Pancreas (tissue), 10 donors: ENCODE results near the gene CCDC89. TPM values are rescaled to one million over a fixed set of nuclear protein-coding genes. Genes with fewer than 3 reads are reported as not detected.
"Not testable (repeated sequence)": the region's sequence is repeated elsewhere in the genome, so short reads cannot be mapped to it uniquely, and the experiment has no call there.

Experiments
- ATAC-seq, 4 donors: fragments of 200-7000 bp; cut with Tn5 transposase; one replicate each; pipeline versions ENCODE4 v1.8.0 to v1.9.1; 2020; ENCODE audit warnings: mild to moderate bottlenecking in 4 of 4, moderate library complexity in 4 of 4
- DNase-seq, 6 donors: peaks; one replicate each; pipeline ENCODE4 v3.0.0-alpha.2; 2020
- FAIRE-seq: peaks from 2 replicates; lab custom pipeline; 2012; peaks lifted over from hg19 to GRCh38; lab: Jason Lieb, UNC
- H3K27ac ChIP-seq, 4 donors: fragments of 200-600 bp; sonication (generic); 1 replicate in 3 of 4; 2 replicates in 1 of 4; pipeline versions ENCODE4 v1.5.0 to v1.8.0; 2020
- H3K27me3 ChIP-seq, 4 donors: fragments of 200-600 bp; one replicate each; pipeline ENCODE4 v1.8.0; 2021
- H3K36me3 ChIP-seq, 3 donors: fragments of 200-600 bp; sonication (generic) in 1 of 3; one replicate each; pipeline versions ENCODE4 v1.5.0 to v1.8.0; 2020 to 2021
- H3K4me1 ChIP-seq, 3 donors: fragments of 200-600 bp; one replicate each; pipeline ENCODE4 v1.8.0; 2021
- H3K4me3 ChIP-seq, 4 donors: fragments of 200-600 bp; sonication (generic) in 2 of 4; one replicate each; pipeline versions ENCODE4 v1.5.0 to v1.8.0; 2020 to 2021
- H3K9me3 ChIP-seq, 4 donors: fragments of 200-600 bp; one replicate each; pipeline ENCODE4 v1.8.0; 2021
- CTCF ChIP-seq, 4 donors: fragments of 200-600 bp; sonication (generic) in 3 of 4; IDR thresholded peaks; one replicate each; pipeline versions ENCODE4 v1.5.0 to v1.8.0; 2021; ENCODE audit warnings: antibody characterized with exemption in 4 of 4
- WGBS, 2 donors: extraction: QIAGEN DNeasy Blood & Tissue Kit; methylation state at CpG; one replicate each; pipeline ENCODE4 v1.1.7; 2013; 5-methylcytosine and 5-hydroxymethylcytosine counted together
- intact Hi-C, 3 donors: fragments of 100-400 bp; cut with DNase I; formaldehyde crosslinking; loops; one replicate each; pipeline versions ENCODE4 v1.11.1 to v1.14.2; 2022
- polyA plus RNA-seq, 2 donors: library from polyadenylated mRNA; stranded (reverse); fragments of 200-250 nt; gene quantifications; one replicate each; pipeline ENCODE4 v1.2.3, GENCODE V29; 2013
- total RNA-seq, 6 donors: library from RNA; stranded (reverse); fragmentation: NEBNext Ultra II Directional in 4 of 6; extraction: Animal tissue kit (Norgen Biotek cat#: 25700) in 4 of 6; gene quantifications; one replicate each; pipeline versions ENCODE4 v1.2.1 to v1.2.4, GENCODE V29; 2021 to 2023
- donor health status: healthy with polysubstance abuse.
- donor health status: DM: no; HTN: no; CAD: no; lungs with moderate emphysema.
- donor health status: DM: no; HTN: no; CAD: no.
- donor health status: control.
- donor health status: control.
- donor health status: Bipolar disorder and iron deficiency.
- donor health status: DM: yes; HTN: yes; CAD: no.
- donor health status: DM: no; HTN: no; CAD: no.
- donor health status: DM: no; HTN: no; CAD: no.
- donor health status: DM: yes; HTN: yes; CAD: no.

The CCDC89 gene
- total and polyA plus RNA-seq, 8 donors, result 0.11 to 0.62 (median 0.21) TPM; not detected in 4

- Histone ChIP-seq H3K36me3 (no peaks in the 10 kb centered on the region), H3K9me3 (no peaks in the 10 kb centered on the region), H3K4me3 (no peak overlapping the region), H3K4me1 (no peaks in the 10 kb centered on the region), H3K27ac (no peak overlapping the region), H3K27me3 (no peaks in the 10 kb centered on the region)
- no peak for TF ChIP-seq CTCF (IDR thresholded peaks at IDR 0.05)
- intact Hi-C loops, result no loop called here
- ATAC-seq (no peak), FAIRE-seq (no peak), DNase-seq (no peak)
- 84 to 94% methylated on average over 8 of the region's 8 CpGs for WGBS, 2 donors
Observed at GRCh38 chr11:85672105-85672902, 13.7 kb downstream of the CCDC89 start.

- ATAC-seq, H3K36me3 ChIP-seq, intact Hi-C loops, DNase-seq, H3K4me1 ChIP-seq, FAIRE-seq, H3K4me3 ChIP-seq, H3K27ac ChIP-seq, H3K27me3 ChIP-seq, H3K9me3 ChIP-seq: not testable (repeated sequence)
Observed at GRCh38 chr11:85670949-85671663, 14.9 kb downstream of the CCDC89 start.

- WGBS, 2 donors, result 67 to 68% methylated on average over 1 of the region's 1 CpG
- FAIRE-seq, result no peak
Observed at GRCh38 chr11:85668157-85668556, 17.8 kb downstream of the CCDC89 start.

GRCh38 chr11:85666687-85667086 lies 19.3 kb downstream of the CCDC89 start:
- Histone ChIP-seq H3K4me1 (peaks cover 4 to 16% (median 13%) of the 10 kb centered on the region in 3 donors), H3K36me3 (no peaks in the 10 kb centered on the region), H3K9me3 (no peaks in the 10 kb centered on the region), H3K27ac (peak overlapping the region in 2 of 4 donors; percentile 6 to 98), H3K27me3 (no peaks in the 10 kb centered on the region), H3K4me3 (no peak overlapping the region)
- no peak for TF ChIP-seq CTCF (IDR thresholded peaks at IDR 0.05)
- DNase-seq (no peak), FAIRE-seq (no peak), ATAC-seq (no peak)
- WGBS, 2 donors, result 29 to 44% methylated on average over 3 of the region's 3 CpGs
- intact Hi-C loops, result no loop called here

More at GRCh38 chr11:85668157-85668556, 17.8 kb downstream of the CCDC89 start:
- intact Hi-C loops, result no loop called here
- TF ChIP-seq CTCF (IDR thresholded peaks at IDR 0.05), result no peak
- Histone ChIP-seq H3K9me3 (no peaks in the 10 kb centered on the region), H3K27me3 (no peaks in the 10 kb centered on the region), H3K4me1 (peaks cover 4 to 10% (median 7%) of the 10 kb centered on the region in 3 donors), H3K27ac (no peak overlapping the region), H3K36me3 (no peaks in the 10 kb centered on the region), H3K4me3 (no peak overlapping the region)
- DNase-seq (no peak), ATAC-seq (no peak)

GRCh38 chr11:85665733-85666132 lies 20.3 kb downstream of the CCDC89 start:
- Histone ChIP-seq H3K4me1 (peaks cover 4 to 19% (median 16%) of the 10 kb centered on the region in 3 donors), H3K9me3 (no peaks in the 10 kb centered on the region), H3K4me3 (peak overlapping the region in 2 of 4 donors; percentile 79 to 89), H3K27me3 (no peaks in the 10 kb centered on the region), H3K36me3 (no peaks in the 10 kb centered on the region), H3K27ac (peak overlapping the region in 2 of 4 donors; percentile 98 to 99)
- ATAC-seq (peak in 1 of 4 donors; percentile 23), DNase-seq (no peak), FAIRE-seq (no peak)
- no peak for TF ChIP-seq CTCF (IDR thresholded peaks at IDR 0.05)
- WGBS, 2 donors, result 41 to 44% methylated on average over 5 of the region's 5 CpGs
- intact Hi-C loops, result no loop called here
